G401 (cell line): Measurements from ENCODE around the gene ERBB4. TPM values are rescaled to one million over a fixed set of nuclear protein-coding genes. Genes with fewer than 3 reads are reported as not detected.

Source experiments
- DNase-seq: peaks from one replicate; pipeline ENCODE4 v3.0.0-alpha.2; 2015; ENCODE audit warnings: low spot score
- in situ Hi-C: cut with HindIII; loops from 2 replicates; pipeline ENCODE4 v1.10.0; 2016; ENCODE audit warnings: low sequenced_read_pairs, mixed read lengths
- total RNA-seq: library from RNA; depleted of rRNA; stranded (reverse); fragments of >200 nt; shearing (Covaris generic); gene quantifications from 2 replicates; pipeline ENCODE4 v1.2.3, GENCODE V29; 2014

Gene ERBB4
- total RNA-seq, 1 experiment from 2014 or later: not detected

- in situ Hi-C loops: no loop called here
- no peak for DNase-seq
These were observed 209.7 kb downstream of the ERBB4 start for GRCh38 chr2:212328712-212329496.

GRCh38 chr2:212328136-212328535, 210.5 kb downstream of the ERBB4 start:
- in situ Hi-C loops: no loop called here
- no peak for DNase-seq

- in situ Hi-C loops: no loop called here
- DNase-seq: no peak
These were observed 211.3 kb downstream of the ERBB4 start for GRCh38 chr2:212327171-212327809.

- DNase-seq: no peak
- in situ Hi-C loops: no loop called here
These were observed 220.0 kb downstream of the ERBB4 start for GRCh38 chr2:212318636-212319035.

GRCh38 chr2:212314680-212315079, 223.9 kb downstream of the ERBB4 start:
- no peak for DNase-seq
- in situ Hi-C loops: no loop called here

- in situ Hi-C loops: no loop called here
- no peak for DNase-seq
These were observed 226.7 kb downstream of the ERBB4 start for GRCh38 chr2:212311807-212312404.

GRCh38 chr2:212299943-212300342, 238.7 kb downstream of the ERBB4 start:
- in situ Hi-C loops: no loop called here
- no peak for DNase-seq

GRCh38 chr2:212299333-212299732, 239.3 kb downstream of the ERBB4 start:
- in situ Hi-C loops: no loop called here
- no peak for DNase-seq

GRCh38 chr2:212295571-212295970, 243.0 kb downstream of the ERBB4 start:
- DNase-seq: no peak
- in situ Hi-C loops: no loop called here

- DNase-seq: peak; percentile 95
These were observed 243.8 kb downstream of the ERBB4 start for GRCh38 chr2:212294816-212295215.

GRCh38 chr2:212289301-212289700, 249.3 kb downstream of the ERBB4 start:
- DNase-seq: no peak
- in situ Hi-C loops: no loop called here

More at GRCh38 chr2:212294816-212295215, 243.8 kb downstream of the ERBB4 start:
- in situ Hi-C loops: no loop called here

GRCh38 chr2:212288308-212288707, 250.3 kb downstream of the ERBB4 start:
- no peak for DNase-seq
- in situ Hi-C loops: no loop called here

GRCh38 chr2:212284166-212284565, 254.4 kb downstream of the ERBB4 start:
- in situ Hi-C loops: no loop called here
- no peak for DNase-seq

GRCh38 chr2:212282671-212283261, 255.8 kb downstream of the ERBB4 start:
- peak; percentile 76 for DNase-seq
- in situ Hi-C loops: no loop called here

- no peak for DNase-seq
- in situ Hi-C loops: no loop called here
These were observed 261.8 kb downstream of the ERBB4 start for GRCh38 chr2:212276813-212277212.

- in situ Hi-C loops: no loop called here
- no peak for DNase-seq
These were observed 264.4 kb downstream of the ERBB4 start for GRCh38 chr2:212274215-212274614.

GRCh38 chr2:212271583-212271982, 267.0 kb downstream of the ERBB4 start:
- in situ Hi-C loops: no loop called here
- no peak for DNase-seq

- no peak for DNase-seq
- in situ Hi-C loops: no loop called here
These were observed 269.6 kb downstream of the ERBB4 start for GRCh38 chr2:212269005-212269404.

- in situ Hi-C loops: no loop called here
- no peak for DNase-seq
These were observed 272.3 kb downstream of the ERBB4 start for GRCh38 chr2:212266297-212266696.

GRCh38 chr2:212265777-212266176, 272.8 kb downstream of the ERBB4 start:
- DNase-seq: no peak
- in situ Hi-C loops: no loop called here
